Measurements from ENCODE around the gene SGMS1.

SGMS1 gene

GRCh38 chr10:50393784-50394467 is 229.8 kb downstream of the SGMS1 start:
- no peak for TF ChIP-seq CTCF (IDR thresholded peaks at IDR 0.05)
- no peak overlapping the region for H3K27ac ChIP-seq

GRCh38 chr10:50392966-50393718 is 230.6 kb downstream of the SGMS1 start:
- H3K27ac ChIP-seq = no peak overlapping the region
- TF ChIP-seq CTCF (IDR thresholded peaks at IDR 0.05) (no peak), ZFX (IDR thresholded peaks at IDR 0.05; ENCODE audit: borderline replicate concordance) (no peak)

GRCh38 chr10:50392426-50392825 is 231.3 kb downstream of the SGMS1 start:
- no peak for TF ChIP-seq CTCF (IDR thresholded peaks at IDR 0.05)
- no peak for TF ChIP-seq ZFX (IDR thresholded peaks at IDR 0.05; ENCODE audit: borderline replicate concordance)
- H3K27ac ChIP-seq = no peak overlapping the region

- TF ChIP-seq ZFX (IDR thresholded peaks at IDR 0.05; ENCODE audit: borderline replicate concordance) (no peak), CTCF (IDR thresholded peaks at IDR 0.05) (no peak)
- H3K27ac ChIP-seq = no peak overlapping the region
These were observed 233.5 kb downstream of the SGMS1 start for GRCh38 chr10:50390302-50390701.

- no peak overlapping the region for H3K27ac ChIP-seq
- TF ChIP-seq ZFX (IDR thresholded peaks at IDR 0.05; ENCODE audit: borderline replicate concordance) = no peak
- no peak for TF ChIP-seq CTCF (IDR thresholded peaks at IDR 0.05)
These were observed 235.6 kb downstream of the SGMS1 start for GRCh38 chr10:50388181-50388580.

- H3K27ac ChIP-seq = no peak overlapping the region
- TF ChIP-seq CTCF (IDR thresholded peaks at IDR 0.05) = no peak
- no peak for TF ChIP-seq ZFX (IDR thresholded peaks at IDR 0.05; ENCODE audit: borderline replicate concordance)
These were observed 236.1 kb downstream of the SGMS1 start for GRCh38 chr10:50387732-50388073.

GRCh38 chr10:50387007-50387731 is 236.6 kb downstream of the SGMS1 start:
- TF ChIP-seq ZFX (IDR thresholded peaks at IDR 0.05; ENCODE audit: borderline replicate concordance) (no peak), CTCF (IDR thresholded peaks at IDR 0.05) (no peak)
- H3K27ac ChIP-seq = no peak overlapping the region
